HG03469 (cell line): ENCODE measurements around the gene SLC4A5.
"Not testable (repeated sequence)": the region's sequence is repeated elsewhere in the genome, so short reads cannot be mapped to it uniquely, and the experiment has no call there.

Experiments used
- ATAC-seq: cut with Tn5 transposase; IDR thresholded peaks from one replicate; pipeline ENCODE4 v1.9.1; 2021; ENCODE audit warnings: mild to moderate bottlenecking, moderate library complexity, moderate number of reproducible peaks; ENCODE audit not compliant: unreplicated experiment

Gene SLC4A5

GRCh38 chr2:74368499-74368898, 25.3 kb upstream of the SLC4A5 start:
- ATAC-seq, result no peak

GRCh38 chr2:74367789-74368188, 24.6 kb upstream of the SLC4A5 start:
- ATAC-seq, result no peak

GRCh38 chr2:74366036-74366435, 22.8 kb upstream of the SLC4A5 start:
- no peak for ATAC-seq

- ATAC-seq, result no peak
These were observed 21.6 kb upstream of the SLC4A5 start for GRCh38 chr2:74364533-74365505.

GRCh38 chr2:74361327-74361726, 18.1 kb upstream of the SLC4A5 start:
- no peak for ATAC-seq

- no peak for ATAC-seq
These were observed 14.4 kb upstream of the SLC4A5 start for GRCh38 chr2:74357627-74358026.

- no peak for ATAC-seq
These were observed 6.7 kb upstream of the SLC4A5 start for GRCh38 chr2:74349889-74350288.

- ATAC-seq, result no peak
These were observed 4.5 kb upstream of the SLC4A5 start for GRCh38 chr2:74347742-74348141.

- no peak for ATAC-seq
These were observed 4.1 kb upstream of the SLC4A5 start for GRCh38 chr2:74347303-74347702.

- ATAC-seq, result no peak
These were observed 2.2 kb upstream of the SLC4A5 start for GRCh38 chr2:74345272-74345943.

- not testable (repeated sequence) for ATAC-seq
These were observed 7.0 kb downstream of the SLC4A5 start for GRCh38 chr2:74336227-74336626.

GRCh38 chr2:74334931-74335333, 8.3 kb downstream of the SLC4A5 start:
- no peak for ATAC-seq

GRCh38 chr2:74333896-74334586, 9.2 kb downstream of the SLC4A5 start:
- ATAC-seq, result no peak

GRCh38 chr2:74333175-74333574, 10.0 kb downstream of the SLC4A5 start:
- ATAC-seq, result no peak

GRCh38 chr2:74332550-74333174, 10.6 kb downstream of the SLC4A5 start:
- no peak for ATAC-seq

- no peak for ATAC-seq
These were observed 14.6 kb downstream of the SLC4A5 start for GRCh38 chr2:74328573-74328972.

- ATAC-seq, result no peak
These were observed 15.1 kb downstream of the SLC4A5 start for GRCh38 chr2:74328074-74328473.

- no peak for ATAC-seq
These were observed 15.6 kb downstream of the SLC4A5 start for GRCh38 chr2:74327627-74328026.

- no peak for ATAC-seq
These were observed 16.0 kb downstream of the SLC4A5 start for GRCh38 chr2:74327199-74327598.

GRCh38 chr2:74325815-74326214, 17.4 kb downstream of the SLC4A5 start:
- no peak for ATAC-seq

GRCh38 chr2:74321737-74322136, 21.5 kb downstream of the SLC4A5 start:
- ATAC-seq, result no peak
